Measurements from ENCODE around the gene TMPO.

DNA sequence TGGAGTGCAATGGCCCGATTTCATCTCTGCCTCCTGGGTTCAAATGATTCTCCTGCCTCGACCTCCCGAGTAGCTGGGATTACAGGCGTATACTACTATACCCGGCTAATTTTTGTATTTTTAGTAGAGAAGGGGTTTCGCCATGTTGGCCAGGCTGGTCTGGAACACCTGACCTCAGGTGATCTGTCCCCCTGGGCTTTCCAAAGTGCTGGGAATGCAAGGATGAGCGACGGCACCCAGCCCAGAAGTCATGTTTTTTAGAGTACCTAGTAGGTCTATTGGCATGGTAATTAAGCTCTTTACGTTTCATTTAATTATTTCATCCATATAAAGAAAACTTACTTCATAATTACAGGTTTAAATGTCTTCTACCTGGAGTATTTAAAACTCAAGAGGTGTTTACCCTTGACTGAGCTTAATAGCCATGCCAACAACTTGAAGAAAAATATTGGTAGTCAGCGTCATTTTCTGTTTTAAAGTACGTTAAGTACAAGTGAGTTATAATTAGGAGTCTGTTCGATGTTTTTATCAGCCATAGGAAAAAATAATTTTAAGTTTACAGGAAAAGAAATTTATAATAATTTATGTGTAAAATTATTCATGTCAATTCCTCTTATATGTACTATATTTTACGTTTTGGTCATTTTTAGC lies 4.0 kb downstream of the TMPO start:
- TF ChIP-seq EZH2 (IDR thresholded peaks at IDR 0.05; ENCODE audit: insufficient read depth, poor library complexity, severe bottlenecking) (no peak), EZH2phosphoT487 (IDR thresholded peaks at IDR 0.05; ENCODE audit: insufficient read depth, low read depth) (no peak)
